Fibroblast of mammary gland (primary cell): Measurements from ENCODE around the gene ACTMAP.
"Not testable (repeated sequence)": the region's sequence is repeated elsewhere in the genome, so short reads cannot be mapped to it uniquely, and the experiment has no call there.

ENCODE experiments used
- DNase-seq: peaks from one replicate; pipeline ENCODE4 v3.0.0-alpha.2; 2010; ENCODE audit warnings: low read depth
- H3K4me3 ChIP-seq: 2 replicates; pipeline ENCODE4 v1.5.1; 2011; ENCODE audit warnings: low read depth, mild to moderate bottlenecking, low read length, moderate library complexity; ENCODE audit not compliant: control insufficient read depth
- CTCF ChIP-seq: conservative IDR thresholded peaks from 2 replicates; pipeline ENCODE4 v1.5.1; 2011; ENCODE audit warnings: low read depth, low read length, inconsistent platforms; ENCODE audit not compliant: control insufficient read depth, insufficient read depth

Gene ACTMAP

GRCh38 chr19:40739030-40739839 lies 11.0 kb downstream of the ACTMAP start:
- DNase-seq: no peak
- TF ChIP-seq CTCF: no peak
- H3K4me3 ChIP-seq: no peak overlapping the region

- no peak for DNase-seq
- H3K4me3 ChIP-seq: no peak overlapping the region
- no peak for TF ChIP-seq CTCF
These were observed 13.1 kb downstream of the ACTMAP start for GRCh38 chr19:40737102-40737644.

- no peak for DNase-seq
- H3K4me3 ChIP-seq: no peak overlapping the region
- TF ChIP-seq CTCF: no peak
These were observed 13.6 kb downstream of the ACTMAP start for GRCh38 chr19:40736661-40737060.

GRCh38 chr19:40735013-40735771 lies 15.1 kb downstream of the ACTMAP start:
- no peak overlapping the region for H3K4me3 ChIP-seq
- no peak for TF ChIP-seq CTCF
- DNase-seq: no peak

GRCh38 chr19:40733149-40733548 lies 17.1 kb downstream of the ACTMAP start:
- no peak for DNase-seq
- H3K4me3 ChIP-seq: no peak overlapping the region
- TF ChIP-seq CTCF: no peak

- not testable (repeated sequence) for DNase-seq, H3K4me3 ChIP-seq
These were observed 18.0 kb downstream of the ACTMAP start for GRCh38 chr19:40732304-40732703.

GRCh38 chr19:40730065-40730464 lies 20.2 kb downstream of the ACTMAP start:
- DNase-seq, H3K4me3 ChIP-seq: not testable (repeated sequence)
